ENCODE measurements around the gene COQ10B.

COQ10B gene

DNA sequence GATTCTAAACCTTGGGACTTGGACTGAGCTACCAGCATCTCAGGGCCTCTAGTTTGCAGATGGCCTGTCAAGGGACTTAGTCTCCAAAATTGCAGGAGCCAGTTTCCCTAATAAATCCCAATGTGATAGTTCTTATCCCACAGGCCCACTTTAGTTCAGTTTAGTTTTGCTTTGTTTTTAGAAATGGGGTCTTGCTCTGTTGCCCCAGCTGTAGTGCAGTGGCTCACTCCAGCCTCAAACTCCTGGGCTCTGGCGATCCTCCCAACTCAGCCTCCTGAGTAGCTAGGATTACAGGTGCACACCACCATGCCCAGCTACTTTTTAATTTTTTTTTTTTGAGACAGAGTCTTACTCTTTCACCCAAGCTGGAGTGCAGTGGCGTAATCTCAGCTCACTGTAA is 16.0 kb upstream of the COQ10B start:
- Histone ChIP-seq H3K9ac (ENCODE audit: low read length) (no peak overlapping the region), H2AFZ (ENCODE audit: low read depth, low read length) (no peak overlapping the region), H4K20me1 (ENCODE audit: insufficient read depth, low read length) (peaks cover 19% of the 10 kb centered on the region), H3K4me3 (ENCODE audit: low read length) (no peak overlapping the region), H3K27me3 (ENCODE audit: low read depth, low read length) (no peaks in the 10 kb centered on the region), H3K4me1 (ENCODE audit: low read length) (peaks cover 19% of the 10 kb centered on the region), H3K79me2 (ENCODE audit: low read length) (peaks cover 38% of the 10 kb centered on the region), H3K4me2 (ENCODE audit: low read length) (no peak overlapping the region), H3K36me3 (replicated peaks; ENCODE audit: low read depth, low read length) (no peaks in the 10 kb centered on the region), H3K27ac (ENCODE audit: low read length) (no peak overlapping the region), H3K9me3 (ENCODE audit: insufficient read depth, low read length) (no peaks in the 10 kb centered on the region)
- TF ChIP-seq EZH2phosphoT487 (IDR thresholded peaks at IDR 0.05; ENCODE audit: low read depth), result no peak
- TF ChIP-seq, protein P1, sequence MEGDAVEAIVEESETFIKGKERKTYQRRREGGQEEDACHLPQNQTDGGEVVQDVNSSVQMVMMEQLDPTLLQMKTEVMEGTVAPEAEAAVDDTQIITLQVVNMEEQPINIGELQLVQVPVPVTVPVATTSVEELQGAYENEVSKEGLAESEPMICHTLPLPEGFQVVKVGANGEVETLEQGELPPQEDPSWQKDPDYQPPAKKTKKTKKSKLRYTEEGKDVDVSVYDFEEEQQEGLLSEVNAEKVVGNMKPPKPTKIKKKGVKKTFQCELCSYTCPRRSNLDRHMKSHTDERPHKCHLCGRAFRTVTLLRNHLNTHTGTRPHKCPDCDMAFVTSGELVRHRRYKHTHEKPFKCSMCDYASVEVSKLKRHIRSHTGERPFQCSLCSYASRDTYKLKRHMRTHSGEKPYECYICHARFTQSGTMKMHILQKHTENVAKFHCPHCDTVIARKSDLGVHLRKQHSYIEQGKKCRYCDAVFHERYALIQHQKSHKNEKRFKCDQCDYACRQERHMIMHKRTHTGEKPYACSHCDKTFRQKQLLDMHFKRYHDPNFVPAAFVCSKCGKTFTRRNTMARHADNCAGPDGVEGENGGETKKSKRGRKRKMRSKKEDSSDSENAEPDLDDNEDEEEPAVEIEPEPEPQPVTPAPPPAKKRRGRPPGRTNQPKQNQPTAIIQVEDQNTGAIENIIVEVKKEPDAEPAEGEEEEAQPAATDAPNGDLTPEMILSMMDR (IDR thresholded peaks at IDR 0.05; ENCODE audit: low read depth, low read length), result no peak

DNA sequence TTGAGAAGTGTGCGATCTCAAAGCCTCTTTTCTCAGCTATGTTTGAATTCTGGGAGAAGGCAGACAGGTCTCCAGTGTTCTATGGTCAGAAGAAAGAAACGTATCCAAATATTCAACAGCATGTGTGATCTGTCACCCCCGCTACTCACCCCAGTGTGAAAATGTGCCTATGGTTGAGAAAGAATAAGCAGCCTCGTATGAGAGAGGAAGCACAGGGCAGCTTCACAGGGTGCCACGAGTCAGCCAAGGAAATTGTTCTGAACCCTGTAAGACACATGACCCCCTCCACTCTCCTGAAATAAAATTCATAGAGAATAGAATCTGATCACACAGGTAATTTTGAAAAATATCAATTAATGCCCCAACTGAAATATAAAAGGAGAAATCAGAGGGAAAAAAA is 10.5 kb upstream of the COQ10B start:
- Histone ChIP-seq H3K4me3 (ENCODE audit: low read length) (no peak overlapping the region), H3K36me3 (replicated peaks; ENCODE audit: low read depth, low read length) (no peaks in the 10 kb centered on the region), H4K20me1 (ENCODE audit: insufficient read depth, low read length) (no peaks in the 10 kb centered on the region)

DNA sequence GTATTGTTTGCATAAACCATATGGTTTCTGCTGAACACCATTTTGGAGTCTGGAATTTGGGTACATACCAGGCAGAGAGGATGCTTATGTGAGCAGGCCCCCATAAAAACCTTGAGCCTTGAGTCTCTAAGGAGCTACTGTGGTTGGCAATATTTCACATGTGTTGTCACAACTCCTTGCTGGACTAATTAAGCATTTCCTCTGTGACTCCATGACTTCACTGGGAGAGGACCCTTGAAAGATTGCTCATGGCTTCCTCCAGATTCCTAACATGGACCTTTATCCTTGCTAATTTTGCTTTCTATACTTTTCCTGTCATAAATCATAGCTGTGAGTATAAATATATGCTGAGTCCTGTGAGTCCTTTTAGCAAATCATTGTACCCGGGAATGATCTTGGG is 7.6 kb upstream of the COQ10B start:
- Histone ChIP-seq H3K9ac (ENCODE audit: low read length) (no peak overlapping the region), H3K4me1 (ENCODE audit: low read length) (no peaks in the 10 kb centered on the region), H3K4me3 (ENCODE audit: low read length) (no peak overlapping the region), H3K4me2 (ENCODE audit: low read length) (no peak overlapping the region), H3K36me3 (replicated peaks; ENCODE audit: low read depth, low read length) (no peaks in the 10 kb centered on the region), H3K27me3 (ENCODE audit: low read depth, low read length) (no peaks in the 10 kb centered on the region), H2AFZ (ENCODE audit: low read depth, low read length) (no peak overlapping the region; the same call in 1 of the 2 replicates), H3K9me3 (ENCODE audit: insufficient read depth, low read length) (no peaks in the 10 kb centered on the region), H4K20me1 (ENCODE audit: insufficient read depth, low read length) (no peaks in the 10 kb centered on the region), H3K27ac (ENCODE audit: low read length) (no peak overlapping the region), H3K79me2 (ENCODE audit: low read length) (no peaks in the 10 kb centered on the region)
- TF ChIP-seq, protein P1 (IDR thresholded peaks at IDR 0.05; ENCODE audit: low read depth, low read length), result no peak
- TF ChIP-seq EZH2phosphoT487 (IDR thresholded peaks at IDR 0.05; ENCODE audit: low read depth), result no peak

More for the DNA sequence above, 10.5 kb upstream of the COQ10B start:
- no peak overlapping the region for H3K9ac ChIP-seq (ENCODE audit: low read length)
- no peak overlapping the region for H3K27ac ChIP-seq (ENCODE audit: low read length)
- no peak overlapping the region for H3K4me2 ChIP-seq (ENCODE audit: low read length)
- H2AFZ ChIP-seq (ENCODE audit: low read depth, low read length), result peak overlapping the region; percentile 36
- TF ChIP-seq, protein P1 (IDR thresholded peaks at IDR 0.05; ENCODE audit: low read depth, low read length), result no peak
- no peak for TF ChIP-seq EZH2phosphoT487 (IDR thresholded peaks at IDR 0.05; ENCODE audit: low read depth)
- no peaks in the 10 kb centered on the region for H3K79me2 ChIP-seq (ENCODE audit: low read length)
- H3K4me1 ChIP-seq (ENCODE audit: low read length), result no peaks in the 10 kb centered on the region
- no peaks in the 10 kb centered on the region for H3K27me3 ChIP-seq (ENCODE audit: low read depth, low read length)
- H3K9me3 ChIP-seq (ENCODE audit: insufficient read depth, low read length), result no peaks in the 10 kb centered on the region

DNA sequence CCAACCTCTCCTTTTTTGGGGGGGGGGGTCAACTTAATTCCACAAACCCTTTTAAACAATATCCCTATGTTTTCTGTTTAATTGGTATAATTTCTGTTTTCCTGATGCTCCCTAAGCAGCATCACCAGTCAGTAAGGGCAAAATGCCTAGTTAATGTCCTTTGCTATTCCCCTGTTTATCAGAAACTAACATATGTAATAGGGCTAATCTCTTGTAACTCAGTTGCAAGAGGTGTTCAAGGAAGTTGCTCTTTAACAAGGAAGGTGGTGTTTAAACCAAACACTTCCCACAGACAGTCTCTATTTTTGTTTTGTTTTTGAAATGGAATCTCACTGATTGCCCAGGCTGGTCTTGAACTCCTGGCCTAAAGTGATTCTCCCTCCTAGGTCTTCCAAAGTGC is 6.5 kb upstream of the COQ10B start:
- Histone ChIP-seq H3K4me2 (ENCODE audit: low read length) (no peak overlapping the region), H2AFZ (ENCODE audit: low read depth, low read length) (no peak overlapping the region), H4K20me1 (ENCODE audit: insufficient read depth, low read length) (no peaks in the 10 kb centered on the region), H3K4me1 (ENCODE audit: low read length) (no peaks in the 10 kb centered on the region), H3K36me3 (replicated peaks; ENCODE audit: low read depth, low read length) (no peaks in the 10 kb centered on the region), H3K4me3 (ENCODE audit: low read length) (no peak overlapping the region), H3K27ac (ENCODE audit: low read length) (no peak overlapping the region), H3K9ac (ENCODE audit: low read length) (no peak overlapping the region), H3K79me2 (ENCODE audit: low read length) (no peaks in the 10 kb centered on the region), H3K9me3 (ENCODE audit: insufficient read depth, low read length) (no peaks in the 10 kb centered on the region), H3K27me3 (ENCODE audit: low read depth, low read length) (no peaks in the 10 kb centered on the region)
- TF ChIP-seq EZH2phosphoT487 (IDR thresholded peaks at IDR 0.05; ENCODE audit: low read depth), result no peak
- TF ChIP-seq, protein P1 (IDR thresholded peaks at IDR 0.05; ENCODE audit: low read depth, low read length), result no peak
